Heart left ventricle (tissue), 13 donors: ENCODE measurements around the gene STIM1.

Experiments used
- CTCF ChIP-seq, 12 donors: fragments of 200-600 bp; sonication (generic) in 4 of 12; IDR thresholded peaks; one replicate each; pipeline versions ENCODE4 v1.5.0 to v1.8.0; 2018 to 2022; ENCODE audit warnings: antibody characterized with exemption in 12 of 12, mild to moderate bottlenecking in 5 of 12
- POLR2A ChIP-seq, 2 donors: fragments of 450-650 bp; IDR thresholded peaks; one replicate each; pipeline ENCODE4 v1.6.1; 2017; ENCODE audit warnings: antibody characterized with exemption in 2 of 2, mild to moderate bottlenecking in 2 of 2, moderate library complexity in 2 of 2
- donor health status: ischemic (EF 13 %, LVEDD 7.1; RV severe dilation, severe dysfunction).
- donor health status: DM: no; HTN: yes; CAD: no.
- donor health status: DM: no; HTN: no; CAD: no.
- donor health status: ischemic (EF 25% LVEDD 6.9; RV normal size, moderate dysfunction).
- donor health status: ischemic (EF 25% LVEDD 5.7; RV mildly dilated, moderate dysfunction).
- donor health status: ischemic (EF 35%, LVEDD 5.7; RV mildly dilated, moderate dysfunction).
- donor health status: nonischemic (EF 11% LVEDD 7.7; RV severe dilation, severe dysfunction).
- donor health status: DM: yes; HTN: yes; CAD: no.
- donor health status: PGD.
- donor health status: ischemic (EF 29% LVEDD 5.4; RV normal size, mild dysfunction).
- donor health status: nonischemic (EF 23%, LVEDD 6.1; RV moderate dilation, normal function).

GRCh38 chr11:4095509-4096230, 240.2 kb downstream of the STIM1 start:
- TF ChIP-seq CTCF (IDR thresholded peaks at IDR 0.05) (no peak), POLR2A (IDR thresholded peaks at IDR 0.05) (no peak)
